Prostate gland (tissue), 2 donors: ENCODE measurements around the gene ZNF281. TPM values are rescaled to one million over a fixed set of nuclear protein-coding genes. Genes with fewer than 3 reads are reported as not detected.

Source experiments
- DNase-seq: peaks from one replicate; pipeline ENCODE4 v3.0.0-alpha.2; 2019; ENCODE audit warnings: low spot score
- H3K27ac ChIP-seq, 2 donors: fragments of 200-600 bp; sonication (generic); 2 replicates each; pipeline ENCODE4 v1.5.1; 2017 to 2019
- H3K27me3 ChIP-seq: fragments of 200-600 bp; sonication (generic); replicated peaks from 2 replicates; pipeline ENCODE4 v1.5.1; 2019; ENCODE audit not compliant: insufficient read depth
- H3K36me3 ChIP-seq, 2 donors: fragments of 200-600 bp; sonication (generic); 1 replicate in 1 of 2; 2 replicates in 1 of 2; pipeline versions ENCODE4 v1.5.1 to v1.8.1; 2017 to 2019
- H3K4me1 ChIP-seq: fragments of 200-600 bp; sonication (generic); replicated peaks from 2 replicates; pipeline ENCODE4 v1.5.1; 2019
- H3K4me3 ChIP-seq, 2 donors: fragments of 200-600 bp; sonication (generic); 2 replicates each; pipeline ENCODE4 v1.5.1; 2017 to 2019
- H3K9me3 ChIP-seq: fragments of 200-600 bp; sonication (generic); 2 replicates; pipeline ENCODE4 v1.5.1; 2017
- POLR2A ChIP-seq: fragments of 450-650 bp; IDR thresholded peaks from one replicate; pipeline ENCODE4 v1.6.1; 2016; ENCODE audit warnings: antibody characterized with exemption, mild to moderate bottlenecking
- POLR2AphosphoS5 ChIP-seq: sonication (generic); formaldehyde crosslinking; IDR thresholded peaks from one replicate; pipeline ENCODE4 v1.6.1; 2017; ENCODE audit warnings: antibody characterized with exemption
- WGBS: methylation state at CpG from one replicate; pipeline ENCODE4 v1.1.5; 2018; 5-methylcytosine and 5-hydroxymethylcytosine counted together
- intact Hi-C: fragments of 100-400 bp; cut with DNase I; formaldehyde crosslinking; loops from one replicate; pipeline ENCODE4 v1.14.2; 2022
- total RNA-seq, 2 donors: library from RNA; depleted of rRNA; stranded (reverse); fragments of >200 nt; gene quantifications; one replicate each; pipeline ENCODE4 v1.1.0, GENCODE V29; 2016
- TF ChIP-seq, protein P1 (sequence below), 4 experiments: fragments of 200-600 bp in 2 of 4; fragments of 450-650 bp in 2 of 4; sonication (generic) in 2 of 4; IDR thresholded peaks; 1 replicate in 3 of 4; 2 replicates in 1 of 4; pipeline ENCODE4 v1.5.1; 2016 to 2019; ENCODE audit warnings: antibody characterized with exemption in 4 of 4, mild to moderate bottlenecking in 2 of 4, moderate library complexity in 2 of 4

The ZNF281 gene
- total RNA-seq, 2 donors from 2014 or later, result 7.5 to 12.6 TPM

DNA sequence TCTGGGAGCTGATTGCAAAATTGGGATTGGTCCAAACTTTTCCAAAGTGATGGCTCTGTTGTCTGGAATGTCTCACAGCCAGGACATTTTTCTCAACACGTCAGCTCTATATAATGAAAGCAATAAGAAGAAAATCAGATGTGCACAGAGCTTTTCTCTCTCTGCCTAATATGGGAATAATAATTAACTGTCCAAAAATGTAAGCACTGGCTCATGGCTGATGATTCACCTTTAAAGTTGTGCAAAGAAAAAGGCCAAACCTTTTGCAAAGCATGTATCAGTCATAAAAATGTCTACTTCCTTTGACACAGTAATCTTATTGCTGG is 30.4 kb downstream of the ZNF281 start:
- WGBS, result 27% methylated on average over 1 of the region's 1 CpG
- no peak for DNase-seq
- TF ChIP-seq POLR2A, result no peak
- TF ChIP-seq POLR2AphosphoS5, result no peak
- TF ChIP-seq, protein P1, sequence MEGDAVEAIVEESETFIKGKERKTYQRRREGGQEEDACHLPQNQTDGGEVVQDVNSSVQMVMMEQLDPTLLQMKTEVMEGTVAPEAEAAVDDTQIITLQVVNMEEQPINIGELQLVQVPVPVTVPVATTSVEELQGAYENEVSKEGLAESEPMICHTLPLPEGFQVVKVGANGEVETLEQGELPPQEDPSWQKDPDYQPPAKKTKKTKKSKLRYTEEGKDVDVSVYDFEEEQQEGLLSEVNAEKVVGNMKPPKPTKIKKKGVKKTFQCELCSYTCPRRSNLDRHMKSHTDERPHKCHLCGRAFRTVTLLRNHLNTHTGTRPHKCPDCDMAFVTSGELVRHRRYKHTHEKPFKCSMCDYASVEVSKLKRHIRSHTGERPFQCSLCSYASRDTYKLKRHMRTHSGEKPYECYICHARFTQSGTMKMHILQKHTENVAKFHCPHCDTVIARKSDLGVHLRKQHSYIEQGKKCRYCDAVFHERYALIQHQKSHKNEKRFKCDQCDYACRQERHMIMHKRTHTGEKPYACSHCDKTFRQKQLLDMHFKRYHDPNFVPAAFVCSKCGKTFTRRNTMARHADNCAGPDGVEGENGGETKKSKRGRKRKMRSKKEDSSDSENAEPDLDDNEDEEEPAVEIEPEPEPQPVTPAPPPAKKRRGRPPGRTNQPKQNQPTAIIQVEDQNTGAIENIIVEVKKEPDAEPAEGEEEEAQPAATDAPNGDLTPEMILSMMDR (IDR thresholded peaks at IDR 0.05), result no peak

DNA sequence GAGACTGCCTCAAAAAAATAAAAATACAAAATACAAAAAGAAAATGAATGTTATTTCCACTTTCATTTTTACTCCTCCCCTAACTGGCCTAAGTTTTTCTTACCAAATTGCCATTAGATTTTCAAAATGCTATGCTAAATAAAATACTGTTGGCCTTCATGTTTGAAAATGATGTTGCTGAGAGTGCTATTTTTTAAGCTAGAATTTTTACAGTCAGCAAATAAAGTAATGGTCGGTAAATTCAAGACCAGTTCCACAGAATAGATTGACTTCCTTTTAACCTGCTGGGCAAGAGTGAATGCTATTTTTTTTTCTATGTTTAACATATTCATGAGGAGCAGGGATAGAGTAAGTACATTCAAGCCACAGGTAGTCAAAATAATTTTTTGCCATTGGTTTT is 31.7 kb downstream of the ZNF281 start:
- Histone ChIP-seq H3K4me3 (no peak overlapping the region), H3K4me1 (no peaks in the 10 kb centered on the region), H3K36me3 (no peaks in the 10 kb centered on the region), H3K27ac (no peak overlapping the region), H3K9me3 (no peaks in the 10 kb centered on the region), H3K27me3 (no peaks in the 10 kb centered on the region)
- intact Hi-C loops, result no loop called here
- no peak for TF ChIP-seq POLR2AphosphoS5
- TF ChIP-seq, protein P1 (IDR thresholded peaks at IDR 0.05), result no peak
- TF ChIP-seq POLR2A, result no peak
- 59% methylated on average over 1 of the region's 1 CpG for WGBS
- no peak for DNase-seq

More for the DNA sequence above, 30.4 kb downstream of the ZNF281 start:
- H3K36me3 ChIP-seq, result no peaks in the 10 kb centered on the region
- H3K4me1 ChIP-seq, result no peaks in the 10 kb centered on the region
- no peak overlapping the region for H3K27ac ChIP-seq
- intact Hi-C loops, result no loop called here
- no peaks in the 10 kb centered on the region for H3K9me3 ChIP-seq
- no peaks in the 10 kb centered on the region for H3K27me3 ChIP-seq
- no peak overlapping the region for H3K4me3 ChIP-seq

DNA sequence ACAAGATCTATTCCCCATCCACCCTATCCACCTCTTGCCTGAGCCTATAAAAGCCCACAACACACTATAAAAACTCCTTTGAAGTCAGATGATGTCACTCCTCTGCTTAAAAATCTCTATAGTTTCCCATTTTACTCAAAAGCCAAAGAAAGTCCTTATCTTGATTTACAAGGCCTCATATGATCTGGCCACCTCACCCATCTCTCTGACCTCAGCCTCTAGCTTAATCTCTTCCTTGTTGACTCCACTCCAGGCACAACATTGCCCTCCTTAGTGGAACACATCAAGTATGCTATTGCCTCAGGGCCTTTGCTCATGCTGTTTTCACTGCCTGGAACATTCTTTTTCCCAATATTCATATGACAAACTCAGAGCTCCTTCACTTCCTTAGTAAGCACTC is 33.3 kb downstream of the ZNF281 start:
- intact Hi-C loops, result no loop called here
- H3K4me1 ChIP-seq, result no peaks in the 10 kb centered on the region
- no peaks in the 10 kb centered on the region for H3K36me3 ChIP-seq
- no peak overlapping the region for H3K4me3 ChIP-seq
- H3K9me3 ChIP-seq, result no peaks in the 10 kb centered on the region
- DNase-seq, result no peak
- no peaks in the 10 kb centered on the region for H3K27me3 ChIP-seq
- TF ChIP-seq POLR2A (no peak), POLR2AphosphoS5 (no peak)
- TF ChIP-seq, protein P1 (IDR thresholded peaks at IDR 0.05), result no peak
- no peak overlapping the region for H3K27ac ChIP-seq

DNA sequence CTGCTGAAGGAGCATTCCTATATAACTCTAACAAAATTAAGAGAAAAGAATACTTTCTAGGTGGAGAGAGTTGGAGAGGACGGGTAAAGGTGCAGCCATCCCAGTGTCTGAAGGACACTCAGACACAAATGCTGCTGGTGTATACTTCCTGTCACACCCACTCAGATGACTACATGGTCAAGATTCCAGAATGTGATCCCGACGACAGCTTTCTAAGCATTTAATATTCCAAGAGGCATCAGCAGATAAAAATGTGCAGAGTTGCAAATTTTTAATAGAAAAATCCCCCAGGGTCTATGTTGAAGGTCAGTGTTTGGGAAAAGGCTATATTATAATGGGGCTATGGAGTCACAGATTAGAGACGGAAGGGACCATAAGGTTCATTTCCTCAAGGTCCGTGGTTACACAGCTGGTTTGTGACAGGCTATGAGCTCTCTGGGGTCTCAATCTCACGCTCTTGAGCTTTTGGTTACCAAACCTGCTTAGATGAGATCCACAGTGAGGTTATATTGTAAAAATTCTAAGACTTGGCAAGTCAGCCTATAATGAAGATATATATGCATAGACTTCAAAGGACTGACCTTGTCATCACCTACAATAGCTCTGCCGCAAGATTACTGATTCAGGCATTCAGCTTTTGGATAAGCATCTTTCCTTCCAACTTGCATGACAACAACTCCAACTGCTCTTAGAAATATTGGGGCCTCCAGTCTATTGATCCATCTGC is 35.1 kb downstream of the ZNF281 start:
- no peaks in the 10 kb centered on the region for H3K9me3 ChIP-seq
- no peaks in the 10 kb centered on the region for H3K27me3 ChIP-seq
- H3K4me1 ChIP-seq, result no peaks in the 10 kb centered on the region
- intact Hi-C loops, result no loop called here
- 74% methylated on average over 7 of the region's 7 CpGs for whole genome bisulfite sequencing
- no peak overlapping the region for H3K27ac ChIP-seq
- TF ChIP-seq POLR2AphosphoS5 (no peak), POLR2A (no peak)
- TF ChIP-seq, protein P1 (IDR thresholded peaks at IDR 0.05), result no peak
- H3K4me3 ChIP-seq, result no peak overlapping the region
- no peaks in the 10 kb centered on the region for H3K36me3 ChIP-seq
- no peak for DNase-seq

DNA sequence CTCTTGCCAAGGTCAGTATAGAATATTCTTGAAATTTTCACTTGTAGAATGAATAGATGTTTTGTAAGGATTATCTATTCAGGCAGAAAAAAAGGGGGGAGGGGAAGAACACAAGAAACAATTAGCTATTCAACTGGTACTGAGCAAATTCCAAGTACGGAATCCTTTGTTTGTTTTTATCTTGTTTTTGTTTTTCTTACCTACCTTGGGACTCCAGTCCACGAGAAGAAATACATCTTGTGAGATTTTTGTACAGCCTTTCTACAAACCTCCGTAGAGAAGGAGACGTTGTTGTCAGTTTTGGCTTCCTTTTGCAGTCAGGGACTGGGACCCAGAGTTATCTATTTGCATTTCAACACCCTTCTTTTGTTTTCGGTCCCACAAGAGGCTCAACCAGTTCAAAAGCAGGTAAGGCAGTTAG is 36.0 kb downstream of the ZNF281 start:
- Histone ChIP-seq H3K27me3 (no peaks in the 10 kb centered on the region), H3K36me3 (no peaks in the 10 kb centered on the region), H3K4me1 (no peaks in the 10 kb centered on the region), H3K4me3 (no peak overlapping the region), H3K27ac (no peak overlapping the region), H3K9me3 (no peaks in the 10 kb centered on the region)
- no peak for DNase-seq
- 38% methylated on average over 5 of the region's 5 CpGs for WGBS
- intact Hi-C loops, result no loop called here
- TF ChIP-seq POLR2A, result no peak
- no peak for TF ChIP-seq POLR2AphosphoS5
- TF ChIP-seq, protein P1 (IDR thresholded peaks at IDR 0.05), result no peak
